Keratinocyte (primary cell): ENCODE results near the gene INPP4B.

Experiments
- EZH2 ChIP-seq: IDR thresholded peaks from one replicate; pipeline ENCODE4 v1.6.1; 2012; ENCODE audit warnings: inconsistent platforms, mild to moderate bottlenecking, low read length, moderate library complexity
- TF ChIP-seq, protein P1 (sequence below), 3 experiments: IDR thresholded peaks in 1 of 3; conservative IDR thresholded peaks in 1 of 3; optimal IDR thresholded peaks in 1 of 3; 2 replicates in 2 of 3; 3 replicates in 1 of 3; pipeline versions ENCODE3 to v1.5.1; 2011; ENCODE audit warnings: low read length in 3 of 3, mild to moderate bottlenecking in 3 of 3, moderate library complexity in 2 of 3, control low read depth in 1 of 3, inconsistent platforms in 1 of 3; ENCODE audit not compliant: insufficient read depth in 2 of 3; ENCODE audit errors: extremely low read depth in 1 of 3

- TF ChIP-seq, protein P1, sequence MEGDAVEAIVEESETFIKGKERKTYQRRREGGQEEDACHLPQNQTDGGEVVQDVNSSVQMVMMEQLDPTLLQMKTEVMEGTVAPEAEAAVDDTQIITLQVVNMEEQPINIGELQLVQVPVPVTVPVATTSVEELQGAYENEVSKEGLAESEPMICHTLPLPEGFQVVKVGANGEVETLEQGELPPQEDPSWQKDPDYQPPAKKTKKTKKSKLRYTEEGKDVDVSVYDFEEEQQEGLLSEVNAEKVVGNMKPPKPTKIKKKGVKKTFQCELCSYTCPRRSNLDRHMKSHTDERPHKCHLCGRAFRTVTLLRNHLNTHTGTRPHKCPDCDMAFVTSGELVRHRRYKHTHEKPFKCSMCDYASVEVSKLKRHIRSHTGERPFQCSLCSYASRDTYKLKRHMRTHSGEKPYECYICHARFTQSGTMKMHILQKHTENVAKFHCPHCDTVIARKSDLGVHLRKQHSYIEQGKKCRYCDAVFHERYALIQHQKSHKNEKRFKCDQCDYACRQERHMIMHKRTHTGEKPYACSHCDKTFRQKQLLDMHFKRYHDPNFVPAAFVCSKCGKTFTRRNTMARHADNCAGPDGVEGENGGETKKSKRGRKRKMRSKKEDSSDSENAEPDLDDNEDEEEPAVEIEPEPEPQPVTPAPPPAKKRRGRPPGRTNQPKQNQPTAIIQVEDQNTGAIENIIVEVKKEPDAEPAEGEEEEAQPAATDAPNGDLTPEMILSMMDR (optimal IDR thresholded peaks at IDR 0.05 in 1 of 3, IDR thresholded peaks at IDR 0.05 in 1 of 3, conservative IDR thresholded peaks at IDR 0.05 in 1 of 3; ENCODE audit: extremely low read depth in 1 of 3, insufficient read depth in 2 of 3, low read length in 3 of 3): no peak
- TF ChIP-seq EZH2: no peak
Observed at GRCh38 chr4:142718981-142719380, 127.1 kb downstream of the INPP4B start.
